ENCODE data around the gene MSS51. TPM values are rescaled to one million over a fixed set of nuclear protein-coding genes. Genes with fewer than 3 reads are reported as not detected.
"Not testable (repeated sequence)": the region's sequence is repeated elsewhere in the genome, so short reads cannot be mapped to it uniquely, and the experiment has no call there.

MSS51 gene
- total and polyA plus RNA-seq, 4 donors = 0.08 to 1.6 (median 0.94) TPM

GRCh38 chr10:73398024-73398423 is 35.3 kb downstream of the MSS51 start:
- no peak overlapping the region for H3K9ac ChIP-seq (ENCODE audit: low read depth in 1 of 2, low read length in 2 of 2)
- DNase-seq (ENCODE audit: low spot score) = no peak
- H3K4me1 ChIP-seq (ENCODE audit: control insufficient read depth in 4 of 4, insufficient read depth in 4 of 4, low read length in 3 of 4) = no peaks in the 10 kb centered on the region
- H3K27ac ChIP-seq (ENCODE audit: low read depth in 1 of 2, low read length in 2 of 2) = no peak overlapping the region
- H3K4me3 ChIP-seq (ENCODE audit: low read depth in 1 of 3, low read length in 3 of 3) = no peak overlapping the region
- H3K27me3 ChIP-seq (ENCODE audit: control insufficient read depth in 4 of 4, insufficient read depth in 4 of 4, low read length in 3 of 4) = no peaks in the 10 kb centered on the region
- 98% methylated on average over 6 of the region's 6 CpGs for WGBS
- TF ChIP-seq ZBTB33 (IDR thresholded peaks at IDR 0.05) (no peak), HNF4A (conservative IDR thresholded peaks at IDR 0.05) (no peak), HNF4G (IDR thresholded peaks at IDR 0.05) (no peak), FOXA2 (IDR thresholded peaks at IDR 0.05) (no peak), RXRA (IDR thresholded peaks at IDR 0.05) (no peak)
- TF ChIP-seq, protein P1, sequence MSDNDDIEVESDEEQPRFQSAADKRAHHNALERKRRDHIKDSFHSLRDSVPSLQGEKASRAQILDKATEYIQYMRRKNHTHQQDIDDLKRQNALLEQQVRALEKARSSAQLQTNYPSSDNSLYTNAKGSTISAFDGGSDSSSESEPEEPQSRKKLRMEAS (IDR thresholded peaks at IDR 0.05) = no peak
- peaks cover 9 to 37% (median 23%) of the 10 kb centered on the region in 4 donors for H3K36me3 ChIP-seq (ENCODE audit: control insufficient read depth in 4 of 4, insufficient read depth in 3 of 4, low read depth in 1 of 4, low read length in 3 of 4)
- no peaks in the 10 kb centered on the region for H3K9me3 ChIP-seq (ENCODE audit: control insufficient read depth in 4 of 4, low read length in 3 of 4)

GRCh38 chr10:73394325-73394724 is 39.0 kb downstream of the MSS51 start:
- H3K36me3 ChIP-seq (ENCODE audit: control insufficient read depth in 4 of 4, insufficient read depth in 3 of 4, low read depth in 1 of 4, low read length in 3 of 4) = peaks cover 14 to 50% (median 30%) of the 10 kb centered on the region in 4 donors
- not testable (repeated sequence) for H3K27me3 ChIP-seq (ENCODE audit: control insufficient read depth in 4 of 4, insufficient read depth in 4 of 4, low read length in 3 of 4); H3K9me3 ChIP-seq (ENCODE audit: control insufficient read depth in 4 of 4, low read length in 3 of 4); H3K4me1 ChIP-seq (ENCODE audit: control insufficient read depth in 4 of 4, insufficient read depth in 4 of 4, low read length in 3 of 4); H3K9ac ChIP-seq (ENCODE audit: low read depth in 1 of 2, low read length in 2 of 2); H3K4me3 ChIP-seq (ENCODE audit: low read depth in 1 of 3, low read length in 3 of 3); DNase-seq (ENCODE audit: low spot score); H3K27ac ChIP-seq (ENCODE audit: low read depth in 1 of 2, low read length in 2 of 2)
- WGBS = 98% methylated on average over 3 of the region's 4 CpGs

GRCh38 chr10:73388228-73388627 is 45.1 kb downstream of the MSS51 start:
- no peak overlapping the region for H3K9ac ChIP-seq (ENCODE audit: low read depth in 1 of 2, low read length in 2 of 2)
- TF ChIP-seq RXRA (IDR thresholded peaks at IDR 0.05) (no peak), FOXA1 (IDR thresholded peaks at IDR 0.05) (no peak)
- H3K4me3 ChIP-seq (ENCODE audit: low read depth in 1 of 3, low read length in 3 of 3) = no peak overlapping the region
- no peaks in the 10 kb centered on the region for H3K4me1 ChIP-seq (ENCODE audit: control insufficient read depth in 4 of 4, insufficient read depth in 4 of 4, low read length in 3 of 4)
- no peaks in the 10 kb centered on the region for H3K9me3 ChIP-seq (ENCODE audit: control insufficient read depth in 4 of 4, low read length in 3 of 4)
- H3K27me3 ChIP-seq (ENCODE audit: control insufficient read depth in 4 of 4, insufficient read depth in 4 of 4, low read length in 3 of 4) = no peaks in the 10 kb centered on the region
- H3K27ac ChIP-seq (ENCODE audit: low read depth in 1 of 2, low read length in 2 of 2) = no peak overlapping the region
- DNase-seq (ENCODE audit: low spot score) = no peak
- peaks cover 16 to 56% (median 49%) of the 10 kb centered on the region in 4 donors for H3K36me3 ChIP-seq (ENCODE audit: control insufficient read depth in 4 of 4, insufficient read depth in 3 of 4, low read depth in 1 of 4, low read length in 3 of 4)
- WGBS = 90% methylated on average over 4 of the region's 4 CpGs

DNA sequence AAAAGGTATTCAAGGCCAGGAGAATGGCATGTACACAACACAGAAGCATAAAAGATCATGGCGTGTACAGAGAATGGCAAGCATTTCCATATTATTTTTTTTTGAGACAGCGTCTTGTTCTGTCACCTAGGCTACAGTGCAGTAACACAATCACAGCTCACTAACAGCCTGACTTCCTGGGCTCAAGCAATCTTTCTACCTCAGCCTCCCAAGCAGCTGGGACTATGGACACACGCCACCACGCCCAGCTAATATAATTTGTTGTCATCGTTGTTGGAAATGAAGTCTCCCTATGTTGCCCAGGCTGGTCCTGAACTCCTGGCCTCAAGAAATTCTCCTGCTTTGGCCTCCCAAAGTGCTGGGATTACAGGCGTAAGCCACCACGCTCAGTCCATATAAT is 46.8 kb downstream of the MSS51 start:
- H3K36me3 ChIP-seq (ENCODE audit: control insufficient read depth in 4 of 4, insufficient read depth in 3 of 4, low read depth in 1 of 4, low read length in 3 of 4) = peaks cover 16 to 70% (median 62%) of the 10 kb centered on the region in 4 donors
- no peaks in the 10 kb centered on the region for H3K27me3 ChIP-seq (ENCODE audit: control insufficient read depth in 4 of 4, insufficient read depth in 4 of 4, low read length in 3 of 4)
- H3K9me3 ChIP-seq (ENCODE audit: control insufficient read depth in 4 of 4, low read length in 3 of 4) = no peaks in the 10 kb centered on the region
- TF ChIP-seq, protein P2, sequence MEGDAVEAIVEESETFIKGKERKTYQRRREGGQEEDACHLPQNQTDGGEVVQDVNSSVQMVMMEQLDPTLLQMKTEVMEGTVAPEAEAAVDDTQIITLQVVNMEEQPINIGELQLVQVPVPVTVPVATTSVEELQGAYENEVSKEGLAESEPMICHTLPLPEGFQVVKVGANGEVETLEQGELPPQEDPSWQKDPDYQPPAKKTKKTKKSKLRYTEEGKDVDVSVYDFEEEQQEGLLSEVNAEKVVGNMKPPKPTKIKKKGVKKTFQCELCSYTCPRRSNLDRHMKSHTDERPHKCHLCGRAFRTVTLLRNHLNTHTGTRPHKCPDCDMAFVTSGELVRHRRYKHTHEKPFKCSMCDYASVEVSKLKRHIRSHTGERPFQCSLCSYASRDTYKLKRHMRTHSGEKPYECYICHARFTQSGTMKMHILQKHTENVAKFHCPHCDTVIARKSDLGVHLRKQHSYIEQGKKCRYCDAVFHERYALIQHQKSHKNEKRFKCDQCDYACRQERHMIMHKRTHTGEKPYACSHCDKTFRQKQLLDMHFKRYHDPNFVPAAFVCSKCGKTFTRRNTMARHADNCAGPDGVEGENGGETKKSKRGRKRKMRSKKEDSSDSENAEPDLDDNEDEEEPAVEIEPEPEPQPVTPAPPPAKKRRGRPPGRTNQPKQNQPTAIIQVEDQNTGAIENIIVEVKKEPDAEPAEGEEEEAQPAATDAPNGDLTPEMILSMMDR (IDR thresholded peaks at IDR 0.05; ENCODE audit: low read depth, low read length, missing input control) = no peak
- WGBS = 93% methylated on average over 7 of the region's 7 CpGs
- no peak overlapping the region for H3K27ac ChIP-seq (ENCODE audit: low read depth in 1 of 2, low read length in 2 of 2)
- no peaks in the 10 kb centered on the region for H3K4me1 ChIP-seq (ENCODE audit: control insufficient read depth in 4 of 4, insufficient read depth in 4 of 4, low read length in 3 of 4)
- no peak for DNase-seq (ENCODE audit: low spot score)
- H3K9ac ChIP-seq (ENCODE audit: low read depth in 1 of 2, low read length in 2 of 2) = no peak overlapping the region
- no peak overlapping the region for H3K4me3 ChIP-seq (ENCODE audit: low read depth in 1 of 3, low read length in 3 of 3)

All from liver (tissue), 9 donors.